T-cell (primary cell): Measurements from ENCODE around the gene SUMF2. TPM values are rescaled to one million over a fixed set of nuclear protein-coding genes. Genes with fewer than 3 reads are reported as not detected.
"Not testable (repeated sequence)": the region's sequence is repeated elsewhere in the genome, so short reads cannot be mapped to it uniquely, and the experiment has no call there.

Experiments
- ATAC-seq, 4 experiments: fragments of 200-7000 bp in 3 of 4; fragments of 150-1000 bp in 1 of 4; cut with Tn5 transposase; replicated peaks in 1 of 4; 1 replicate in 3 of 4; 2 replicates in 1 of 4; pipeline ENCODE4 v1.10.0; 2021; ENCODE audit warnings: moderate library complexity in 3 of 4, mild to moderate bottlenecking in 2 of 4, moderate number of reproducible peaks in 1 of 4
- CTCF ChIA-PET, 2 donors: fragments of 300-600 bp; sonication (Branson Sonifier 250); formaldehyde crosslinking; loops; one replicate each; lab custom pipeline; 2022; ENCODE audit warnings: antibody characterized with exemption in 2 of 2; lab: Charles Lee
- POLR2A ChIA-PET, 2 donors: fragments of 300-600 bp; sonication (Branson Sonifier 250); formaldehyde crosslinking; loops; one replicate each; lab custom pipeline; 2022; ENCODE audit warnings: antibody characterized with exemption in 2 of 2; lab: Charles Lee
- DNase-seq, 35 experiments: peaks; one replicate each; pipeline versions ENCODE4 v3.0.0 to v3.0.0-alpha.2; 2013 to 2023
- H3K27ac ChIP-seq: one replicate; pipeline ENCODE4 v1.5.1; 2013; ENCODE audit warnings: low read length
- H3K27me3 ChIP-seq, 2 experiments: replicated peaks in 1 of 2; 1 replicate in 1 of 2; 2 replicates in 1 of 2; pipeline versions ENCODE4 v1.6.1 to v1.7.0; 2013; ENCODE audit warnings: low read length in 1 of 2, mixed read lengths in 1 of 2; ENCODE audit not compliant: control insufficient read depth in 2 of 2, insufficient read depth in 2 of 2; ENCODE audit errors: extremely low read depth in 1 of 2
- H3K36me3 ChIP-seq, 2 donors: 1 replicate in 1 of 2; 2 replicates in 1 of 2; pipeline versions ENCODE4 v1.6.1 to v1.7.0; 2013; ENCODE audit warnings: low read length in 1 of 2; ENCODE audit not compliant: control insufficient read depth in 2 of 2, insufficient read depth in 1 of 2; ENCODE audit errors: extremely low read depth in 1 of 2
- H3K4me1 ChIP-seq, 2 experiments: 1 replicate in 1 of 2; 2 replicates in 1 of 2; pipeline versions ENCODE4 v1.6.1 to v1.7.0; 2013; ENCODE audit warnings: low read length in 2 of 2, mixed read lengths in 1 of 2; ENCODE audit not compliant: insufficient read depth in 2 of 2, control insufficient read depth in 1 of 2; ENCODE audit errors: extremely low read depth in 1 of 2
- H3K4me3 ChIP-seq, 2 donors: 1 replicate in 1 of 2; 2 replicates in 1 of 2; pipeline versions ENCODE4 v1.5.1 to v1.7.0; 2013; ENCODE audit warnings: mild to moderate bottlenecking in 2 of 2, low read length in 1 of 2, moderate library complexity in 1 of 2; ENCODE audit not compliant: control insufficient read depth in 1 of 2; ENCODE audit errors: extremely low read depth in 1 of 2
- H3K9me3 ChIP-seq: 2 replicates; pipeline ENCODE4 v1.7.0; 2013
- H3K27ac Mint-ChIP-seq, 2 donors: one replicate each; pipeline ENCODE4 v1.8.0; 2020 to 2021; ENCODE audit warnings: mild to moderate bottlenecking in 2 of 2, mixed read lengths in 2 of 2
- H3K27me3 Mint-ChIP-seq, 2 donors: one replicate each; pipeline ENCODE4 v1.8.0; 2021 to 2022; ENCODE audit warnings: mixed read lengths in 2 of 2
- H3K36me3 Mint-ChIP-seq: one replicate; pipeline ENCODE4 v1.8.0; 2021; ENCODE audit warnings: mixed read lengths
- H3K4me1 Mint-ChIP-seq, 3 donors: one replicate each; pipeline ENCODE4 v1.8.0; 2020 to 2022; ENCODE audit warnings: mixed read lengths in 3 of 3, mild to moderate bottlenecking in 1 of 3
- H3K4me3 Mint-ChIP-seq, 3 donors: one replicate each; pipeline ENCODE4 v1.8.0; 2020 to 2022; ENCODE audit warnings: mild to moderate bottlenecking in 3 of 3, mixed read lengths in 3 of 3, moderate library complexity in 3 of 3
- H3K9me3 Mint-ChIP-seq, 3 donors: one replicate each; pipeline ENCODE4 v1.8.0; 2020 to 2022; ENCODE audit warnings: mixed read lengths in 3 of 3
- WGBS: methylation state at CpG from one replicate; pipeline ENCODE4 v1.1.5; 2013; ENCODE audit warnings: missing lambda C conversion rate; ENCODE audit not compliant: insufficient coverage; 5-methylcytosine and 5-hydroxymethylcytosine counted together
- total RNA-seq, 35 experiments: library from RNA in 6 of 35; stranded (reverse) in 6 of 35; fragments of 120-200 nt in 1 of 35; gene quantifications; one replicate each; pipeline versions ENCODE4 v1.2.1 to v1.2.4 and lab custom pipeline; 2013 to 2026

Gene SUMF2
- total RNA-seq, 5 donors from 2014 or later (not counting 1 experiment from before 2014, with no cell fraction given), result 127 to 182 (median 174) TPM

DNA sequence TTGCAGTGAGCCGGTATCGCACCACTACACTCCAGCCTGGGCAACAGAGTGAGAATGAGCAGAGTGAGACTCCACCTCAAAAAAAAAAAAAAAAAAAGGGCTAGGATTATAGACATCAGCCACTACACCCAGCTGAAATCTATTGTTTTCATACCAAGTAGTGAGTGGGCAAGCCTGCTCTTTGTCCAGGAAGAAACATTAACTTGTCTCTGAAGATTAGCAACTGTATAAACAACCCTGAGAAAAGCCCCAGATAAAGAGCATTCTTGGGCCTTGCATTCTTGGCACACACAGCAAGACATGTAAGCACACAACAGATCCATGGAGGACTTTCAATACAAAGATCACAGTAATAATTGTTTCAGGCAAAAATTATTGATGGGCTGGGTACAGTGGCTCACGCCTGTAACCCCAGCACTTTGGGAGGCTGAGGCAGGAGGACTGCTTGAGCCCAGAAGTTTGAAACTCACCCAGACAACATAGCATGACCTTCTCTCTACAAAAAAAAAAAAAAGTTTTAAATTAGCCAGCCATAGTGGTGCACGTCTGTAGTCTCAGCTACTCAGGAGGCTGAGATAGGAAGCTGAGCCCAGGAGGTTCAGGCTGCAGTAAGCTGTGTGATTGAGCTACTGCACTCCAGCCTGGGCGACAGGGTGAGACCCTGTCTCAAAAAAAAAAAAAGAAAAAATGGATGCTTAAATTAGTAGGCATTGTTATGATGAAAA, 17.2 kb upstream of the SUMF2 start:
- Mint-ChIP-seq H3K4me3 (no peak overlapping the region), H3K9me3 (no peaks in the 10 kb centered on the region), H3K36me3 (no peaks in the 10 kb centered on the region), H3K4me1 (peaks cover 12 to 17% (median 15%) of the 10 kb centered on the region in 3 donors), H3K27ac (peak overlapping the region in 1 of 2 donors; percentile 22), H3K27me3 (no peaks in the 10 kb centered on the region)
- no peak for DNase-seq
- ChIA-PET CTCF (interaction anchor here in 1 of 2 donors (0.6 kb wide), 1 partner anchor 9 kb away, joined by 3 read pairs; no protein-coding TSS in a partner anchor), POLR2A (interaction anchor here in 1 of 2 donors (0.6 kb wide), 1 partner anchor 9 kb away, joined by 4 read pairs; no protein-coding TSS in a partner anchor)
- peaks cover 3 to 14% of the 10 kb centered on the region in 2 experiments for H3K4me1 ChIP-seq
- H3K9me3 ChIP-seq, result no peaks in the 10 kb centered on the region
- no peak overlapping the region for H3K27ac ChIP-seq
- no peak for ATAC-seq
- WGBS, result 67% methylated on average over 1 of the region's 5 CpGs
- no peak overlapping the region for H3K4me3 ChIP-seq
- no peaks in the 10 kb centered on the region for H3K36me3 ChIP-seq
- H3K27me3 ChIP-seq, result no peaks in the 10 kb centered on the region

- ChIA-PET POLR2A (interaction anchor here in 1 of 2 donors (0.6 kb wide), 1 partner anchor 8 kb away, joined by 4 read pairs; no protein-coding TSS in a partner anchor), CTCF (interaction anchor here in 1 of 2 donors (0.6 to 0.7 kb wide), 2 partner anchors 9 to 685 kb away, joined by 3 to 6 read pairs; no protein-coding TSS in a partner anchor)
- not testable (repeated sequence) for H3K4me3 ChIP-seq, H3K27me3 ChIP-seq, DNase-seq, H3K9me3 Mint-ChIP-seq, H3K9me3 ChIP-seq, H3K27ac ChIP-seq, ATAC-seq, H3K36me3 ChIP-seq, H3K27me3 Mint-ChIP-seq, H3K27ac Mint-ChIP-seq, H3K4me3 Mint-ChIP-seq, H3K36me3 Mint-ChIP-seq
- H3K4me1 Mint-ChIP-seq, result peaks cover 15 to 22% (median 19%) of the 10 kb centered on the region in 3 donors
- 100% methylated on average over 5 of the region's 11 CpGs for WGBS
- peaks cover 8 to 21% of the 10 kb centered on the region in 2 experiments for H3K4me1 ChIP-seq
These were observed 16.5 kb upstream of the SUMF2 start for GRCh38 chr7:56047446-56048116.

GRCh38 chr7:56048245-56048644, 15.8 kb upstream of the SUMF2 start:
- CTCF ChIA-PET, result interaction anchor here in 1 of 2 donors (0.7 kb wide), 1 partner anchor 686 kb away, joined by 6 read pairs; no protein-coding TSS in a partner anchor

GRCh38 chr7:56048763-56049162, 15.3 kb upstream of the SUMF2 start:
- H3K27ac Mint-ChIP-seq, H3K4me3 ChIP-seq, H3K36me3 Mint-ChIP-seq, H3K36me3 ChIP-seq, H3K9me3 ChIP-seq, POLR2A ChIA-PET, H3K27me3 Mint-ChIP-seq, H3K4me3 Mint-ChIP-seq, CTCF ChIA-PET, DNase-seq, H3K27me3 ChIP-seq, ATAC-seq, H3K9me3 Mint-ChIP-seq, H3K27ac ChIP-seq: not testable (repeated sequence)
- peaks cover 11 to 31% of the 10 kb centered on the region in 2 experiments for H3K4me1 ChIP-seq
- WGBS, result no CpG with 5 or more reads among the region's 8 CpGs
- peaks cover 26 to 34% (median 30%) of the 10 kb centered on the region in 3 donors for H3K4me1 Mint-ChIP-seq

More at GRCh38 chr7:56048245-56048644, 15.8 kb upstream of the SUMF2 start:
- Histone ChIP-seq H3K4me1 (peaks cover 11 to 28% of the 10 kb centered on the region in 2 experiments), H3K9me3 (no peaks in the 10 kb centered on the region), H3K36me3 (peaks cover under 1 to 4% of the 10 kb centered on the region in 2 donors), H3K4me3 (no peak overlapping the region), H3K27ac (no peak overlapping the region), H3K27me3 (no peaks in the 10 kb centered on the region)
- no peak for DNase-seq
- no peak overlapping the region for H3K4me3 Mint-ChIP-seq
- H3K4me1 Mint-ChIP-seq, result peaks cover 22 to 29% (median 25%) of the 10 kb centered on the region in 3 donors
- H3K9me3 Mint-ChIP-seq, result no peaks in the 10 kb centered on the region
- POLR2A ChIA-PET, result no interaction called here
- no peak for ATAC-seq
- WGBS, result no CpG with 5 or more reads among the region's 1 CpG
- H3K36me3 Mint-ChIP-seq, result no peaks in the 10 kb centered on the region
- H3K27ac Mint-ChIP-seq, result no peak overlapping the region
- no peaks in the 10 kb centered on the region for H3K27me3 Mint-ChIP-seq

GRCh38 chr7:56051053-56051338, 13.1 kb upstream of the SUMF2 start:
- no peaks in the 10 kb centered on the region for H3K9me3 Mint-ChIP-seq
- no peaks in the 10 kb centered on the region for H3K27me3 Mint-ChIP-seq
- peak overlapping the region; percentile 37 for H3K27ac ChIP-seq
- DNase-seq, result no peak
- H3K4me1 Mint-ChIP-seq, result peaks cover 38 to 43% (median 39%) of the 10 kb centered on the region in 3 donors
- ATAC-seq, result no peak
- CTCF ChIA-PET, result interaction anchor here (0.6 to 1.4 kb wide), 10 partner anchors 11 to 86 kb away, joined by 3 to 13 read pairs (median 3); partner anchors contain the start of genes CHCHD2 (in 2 of the 2) and SUMF2 (in 1 of the 2)
- H3K36me3 ChIP-seq, result peaks cover 3 to 25% of the 10 kb centered on the region in 2 donors
- peak overlapping the region; percentile 84 to 88 for H3K27ac Mint-ChIP-seq
- H3K4me1 ChIP-seq, result peaks cover 11 to 31% of the 10 kb centered on the region in 2 experiments
- no peaks in the 10 kb centered on the region for H3K9me3 ChIP-seq
- peaks cover 11% of the 10 kb centered on the region for H3K36me3 Mint-ChIP-seq
- peak overlapping the region; percentile 70 to 89 for H3K4me3 ChIP-seq
- H3K27me3 ChIP-seq, result no peaks in the 10 kb centered on the region
- H3K4me3 Mint-ChIP-seq, result peak overlapping the region; percentile 87 to 93 (median 92)
- POLR2A ChIA-PET, result interaction anchor here (0.6 to 1.1 kb wide), 9 partner anchors 11 to 742 kb away, joined by 3 to 6 read pairs (median 4); partner anchors contain the start of gene CHCHD2 (in 1 of the 2)
- no CpG with 5 or more reads among the region's 9 CpGs for WGBS
